LNCAP (cell line): Measurements from ENCODE around the gene XXYLT1.

Experiments
- CTCF ChIP-seq: fragments of 450-650 bp; IDR thresholded peaks from 2 replicates; pipeline ENCODE4 v1.5.1; 2017; ENCODE audit warnings: mild to moderate bottlenecking

The XXYLT1 gene

GRCh38 chr3:195032955-195033354, 238.0 kb downstream of the XXYLT1 start:
- no peak for TF ChIP-seq CTCF

- TF ChIP-seq CTCF: no peak
Observed at GRCh38 chr3:195032106-195032759, 238.7 kb downstream of the XXYLT1 start.

GRCh38 chr3:195031574-195032003, 239.4 kb downstream of the XXYLT1 start:
- no peak for TF ChIP-seq CTCF

GRCh38 chr3:195030791-195031321, 240.1 kb downstream of the XXYLT1 start:
- no peak for TF ChIP-seq CTCF

- no peak for TF ChIP-seq CTCF
Observed at GRCh38 chr3:195028877-195029606, 241.9 kb downstream of the XXYLT1 start.

GRCh38 chr3:195025884-195026200, 245.1 kb downstream of the XXYLT1 start:
- TF ChIP-seq CTCF: no peak

- TF ChIP-seq CTCF: no peak
Observed at GRCh38 chr3:195025056-195025883, 245.7 kb downstream of the XXYLT1 start.
